ENCODE measurements around the gene NUP107. TPM values are rescaled to one million over a fixed set of nuclear protein-coding genes. Genes with fewer than 3 reads are reported as not detected.

Gene NUP107
- total and polyA plus RNA-seq, 2 donors (not counting 1 experiment from before 2014, with no cell fraction given): 23.2 to 77.3 TPM

DNA sequence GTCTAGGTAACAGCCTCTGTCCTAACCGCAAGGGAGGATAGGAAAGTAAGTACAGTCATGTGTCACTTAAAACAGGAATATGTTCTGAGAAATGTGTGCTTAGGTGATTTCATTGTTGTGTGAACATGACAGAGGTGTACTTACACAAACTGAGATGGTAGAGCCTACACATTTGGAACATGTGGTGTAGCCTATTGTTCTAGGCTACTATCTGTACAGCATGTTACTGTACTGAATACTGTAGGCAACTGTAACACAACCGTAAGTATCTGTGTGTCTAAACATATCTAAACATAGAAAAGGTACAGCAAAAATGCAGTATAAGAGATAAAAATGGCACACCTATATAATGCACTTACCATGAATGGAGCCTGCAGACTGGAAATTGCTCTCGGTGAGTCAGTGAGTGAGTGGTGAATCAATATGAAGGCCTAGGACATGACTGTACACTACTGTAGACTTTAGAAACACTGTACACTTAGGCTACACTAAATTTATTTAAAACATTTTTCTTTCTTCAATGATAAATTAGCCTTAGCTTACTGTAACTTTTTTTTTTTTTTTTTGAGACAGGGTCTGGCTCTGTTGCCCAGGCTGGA is 108.0 kb downstream of the NUP107 start:
- WGBS (ENCODE audit: insufficient coverage): no CpG with 5 or more reads among the region's 3 CpGs
- intact Hi-C loops (cut with micrococcal nuclease): no loop called here
- no peak overlapping the region for H3K27ac Mint-ChIP-seq
- ChIA-PET CTCF (interaction anchor here (0.6 to 1.2 kb wide), 2 partner anchors 571 to 1778 kb away, joined by 3 to 4 read pairs; no protein-coding TSS in a partner anchor), POLR2A (no interaction called here)
- H3K9me3 ChIP-seq (ENCODE audit: control extremely low read depth in 1 of 3, control insufficient read depth in 2 of 3, insufficient read depth in 1 of 3, low read length in 2 of 3): no peaks in the 10 kb centered on the region
- no peaks in the 10 kb centered on the region for H3K27me3 ChIP-seq (replicated peaks in 1 of 4; ENCODE audit: control extremely low read depth in 1 of 4, control insufficient read depth in 3 of 4, insufficient read depth in 4 of 4, low read length in 3 of 4)
- no peak for TF ChIP-seq EZH2 (IDR thresholded peaks at IDR 0.05; ENCODE audit: borderline replicate concordance, insufficient read depth, low read depth, low read length, poor library complexity, severe bottlenecking)
- TF ChIP-seq, protein P1, sequence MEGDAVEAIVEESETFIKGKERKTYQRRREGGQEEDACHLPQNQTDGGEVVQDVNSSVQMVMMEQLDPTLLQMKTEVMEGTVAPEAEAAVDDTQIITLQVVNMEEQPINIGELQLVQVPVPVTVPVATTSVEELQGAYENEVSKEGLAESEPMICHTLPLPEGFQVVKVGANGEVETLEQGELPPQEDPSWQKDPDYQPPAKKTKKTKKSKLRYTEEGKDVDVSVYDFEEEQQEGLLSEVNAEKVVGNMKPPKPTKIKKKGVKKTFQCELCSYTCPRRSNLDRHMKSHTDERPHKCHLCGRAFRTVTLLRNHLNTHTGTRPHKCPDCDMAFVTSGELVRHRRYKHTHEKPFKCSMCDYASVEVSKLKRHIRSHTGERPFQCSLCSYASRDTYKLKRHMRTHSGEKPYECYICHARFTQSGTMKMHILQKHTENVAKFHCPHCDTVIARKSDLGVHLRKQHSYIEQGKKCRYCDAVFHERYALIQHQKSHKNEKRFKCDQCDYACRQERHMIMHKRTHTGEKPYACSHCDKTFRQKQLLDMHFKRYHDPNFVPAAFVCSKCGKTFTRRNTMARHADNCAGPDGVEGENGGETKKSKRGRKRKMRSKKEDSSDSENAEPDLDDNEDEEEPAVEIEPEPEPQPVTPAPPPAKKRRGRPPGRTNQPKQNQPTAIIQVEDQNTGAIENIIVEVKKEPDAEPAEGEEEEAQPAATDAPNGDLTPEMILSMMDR (IDR thresholded peaks at IDR 0.05): no peak
- no peaks in the 10 kb centered on the region for H3K36me3 ChIP-seq (replicated peaks in 1 of 2; ENCODE audit: control extremely low read depth in 1 of 2, control insufficient read depth in 1 of 2, extremely low read depth in 1 of 2, insufficient read depth in 2 of 2, low read length in 1 of 2)
- H4K20me1 ChIP-seq (ENCODE audit: control insufficient read depth, insufficient read depth, low read length, poor library complexity, severe bottlenecking): no peaks in the 10 kb centered on the region
- no peaks in the 10 kb centered on the region for H3K4me1 ChIP-seq (ENCODE audit: control insufficient read depth in 2 of 2, insufficient read depth in 2 of 2, low read length in 2 of 2)
- H3K4me3 ChIP-seq (ENCODE audit: control extremely low read depth in 1 of 5, extremely low read depth in 1 of 5, insufficient read depth in 1 of 5, low read depth in 2 of 5, low read length in 4 of 5): no peak overlapping the region
- H3K4me3 Mint-ChIP-seq: no peak overlapping the region
- no peak overlapping the region for H3K9ac ChIP-seq (ENCODE audit: low read length)
- no peak for DNase-seq
- H3K4me1 Mint-ChIP-seq: peaks cover 2% of the 10 kb centered on the region
- H3K27me3 Mint-ChIP-seq: no peaks in the 10 kb centered on the region
- ATAC-seq (ENCODE audit: low read depth): no peak
- no peak overlapping the region for H3K27ac ChIP-seq (ENCODE audit: low read length in 2 of 2)
- H3K9me3 Mint-ChIP-seq (ENCODE audit: insufficient read depth): no peaks in the 10 kb centered on the region
- H3K4me2 ChIP-seq (replicated peaks; ENCODE audit: low read depth, low read length, poor library complexity, severe bottlenecking): no peak overlapping the region
- no peaks in the 10 kb centered on the region for H3K79me2 ChIP-seq (ENCODE audit: control insufficient read depth, insufficient read depth, low read length)
- no peak overlapping the region for H2AFZ ChIP-seq (ENCODE audit: insufficient read depth, low read depth, low read length, poor library complexity, severe bottlenecking)

Other genes with a start within 250 kb of the NUP107 start
- gene RAP1B, start 76.1 kb upstream of the NUP107 start, total RNA-seq: 158 and 159 TPM in 2 replicates
- gene RAP1B, start 76.1 kb upstream of the NUP107 start, polyA plus RNA-seq: 54.5 and 160 TPM in 2 replicates
- gene SLC35E3, start 59.2 kb downstream of the NUP107 start, total RNA-seq: 15.1 TPM in 2 replicates
- 4.8 and 7.0 TPM in 2 replicates for gene SLC35E3, start 59.2 kb downstream of the NUP107 start, polyA plus RNA-seq
- 78.7 and 87.0 TPM in 2 replicates for gene MDM2, start 121.2 kb downstream of the NUP107 start, total RNA-seq
- 6.1 and 12.5 TPM in 2 replicates for gene MDM2, start 121.2 kb downstream of the NUP107 start, polyA plus RNA-seq
- gene CPM, start 246.2 kb downstream of the NUP107 start, total RNA-seq: 5.0 and 6.4 TPM in 2 replicates
- 1.2 and 1.8 TPM in 2 replicates for gene CPM, start 246.2 kb downstream of the NUP107 start, polyA plus RNA-seq